Measurements from ENCODE around the gene OR10G6.
"Not testable (repeated sequence)": the region's sequence is repeated elsewhere in the genome, so short reads cannot be mapped to it uniquely, and the experiment has no call there.

OR10G6 gene, protein sequence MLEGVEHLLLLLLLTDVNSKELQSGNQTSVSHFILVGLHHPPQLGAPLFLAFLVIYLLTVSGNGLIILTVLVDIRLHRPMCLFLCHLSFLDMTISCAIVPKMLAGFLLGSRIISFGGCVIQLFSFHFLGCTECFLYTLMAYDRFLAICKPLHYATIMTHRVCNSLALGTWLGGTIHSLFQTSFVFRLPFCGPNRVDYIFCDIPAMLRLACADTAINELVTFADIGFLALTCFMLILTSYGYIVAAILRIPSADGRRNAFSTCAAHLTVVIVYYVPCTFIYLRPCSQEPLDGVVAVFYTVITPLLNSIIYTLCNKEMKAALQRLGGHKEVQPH

DNA sequence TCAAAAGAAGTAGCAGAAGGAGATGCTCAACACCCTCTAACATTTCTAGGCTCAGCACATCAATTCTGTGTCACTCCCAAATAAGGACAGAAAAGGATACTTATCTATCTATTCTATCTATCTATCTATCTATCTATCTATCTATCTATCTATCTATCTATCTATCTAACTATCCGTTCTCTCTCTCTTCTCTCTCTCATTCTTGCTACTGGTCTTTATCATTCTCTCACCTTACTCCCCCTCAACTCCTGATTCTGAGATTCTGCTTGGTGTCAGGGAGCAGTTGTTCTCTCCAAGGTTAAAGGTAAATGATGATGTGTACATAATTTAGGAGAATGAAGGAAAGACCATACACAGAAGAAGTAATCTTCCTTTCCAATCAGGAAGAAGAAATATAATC, at the start of gene OR10G6:
Gene OR10G6, minus strand, starts transcription at position 43 of the 400 bp plus-strand sequence. Its CDS starts 0 bp downstream, at position 43.
- no peak for DNase-seq (ENCODE audit: low spot score)

DNA sequence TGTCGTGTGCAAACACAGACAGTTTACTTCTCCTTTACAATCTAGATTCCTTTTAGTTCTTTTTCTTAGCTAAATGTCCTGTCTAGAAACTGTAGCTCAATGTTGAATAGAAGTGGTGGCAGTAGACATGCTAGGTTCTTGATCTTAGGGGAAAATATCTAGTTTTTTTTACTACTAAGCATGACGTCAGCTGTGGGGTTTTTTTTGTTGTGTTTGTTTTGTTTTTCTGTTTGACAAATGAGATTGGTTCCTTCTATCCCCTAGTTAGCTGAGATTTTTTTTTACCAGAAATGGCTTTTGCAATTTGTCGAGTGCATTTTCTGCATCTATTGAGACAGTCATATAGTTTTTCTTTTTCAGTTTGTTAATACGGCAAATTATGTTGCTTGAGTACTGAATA, 48.5 kb upstream of the OR10G6 start:
- DNase-seq (ENCODE audit: low spot score): no peak

DNA sequence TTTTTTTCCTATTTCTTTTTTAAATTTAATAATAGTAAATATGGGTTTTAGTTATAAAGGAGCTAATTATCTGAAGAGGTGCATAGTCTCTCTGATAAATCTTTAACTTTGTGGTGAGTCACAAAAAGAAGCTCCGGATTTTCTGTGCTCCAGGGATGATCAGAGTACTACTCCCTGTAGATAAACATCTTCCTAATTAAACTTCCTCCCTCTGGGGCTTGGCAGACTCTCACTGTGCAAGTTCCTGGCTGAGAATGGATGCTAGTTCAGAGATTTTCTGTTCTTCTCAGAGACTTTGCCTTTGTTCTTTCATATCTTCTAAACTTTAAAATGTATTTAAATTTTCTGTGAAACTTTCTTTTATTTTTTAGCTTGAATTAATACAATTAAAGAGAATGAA, 46.3 kb upstream of the OR10G6 start, which contains the start of gene OR10G7:
Gene OR10G7, minus strand, starts transcription at position 72 of the 400 bp plus-strand sequence. CDS start 2,324 bp downstream, outside the sequence.
- no peak for DNase-seq (ENCODE audit: low spot score)

DNA sequence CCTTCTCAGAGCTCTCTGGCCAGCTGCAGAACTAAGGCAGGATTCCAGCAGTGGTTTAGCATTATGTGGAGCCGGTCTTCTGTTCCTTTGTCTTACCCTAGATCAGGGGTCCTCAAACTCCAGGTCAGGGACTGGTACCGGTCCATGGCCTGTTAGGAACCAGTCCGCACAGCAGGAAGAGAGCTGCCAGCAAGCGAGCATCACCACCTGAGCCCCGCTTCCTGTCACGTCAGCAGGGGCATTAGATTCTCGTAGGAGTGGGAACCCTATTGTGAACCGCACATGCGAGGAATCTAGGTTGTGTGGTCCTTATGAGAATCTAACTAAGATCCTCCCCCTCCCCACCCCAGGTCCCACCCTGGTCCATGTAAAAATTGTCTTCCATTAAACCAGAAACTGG, 44.6 kb upstream of the OR10G6 start:
- no peak for DNase-seq (ENCODE audit: low spot score)

DNA sequence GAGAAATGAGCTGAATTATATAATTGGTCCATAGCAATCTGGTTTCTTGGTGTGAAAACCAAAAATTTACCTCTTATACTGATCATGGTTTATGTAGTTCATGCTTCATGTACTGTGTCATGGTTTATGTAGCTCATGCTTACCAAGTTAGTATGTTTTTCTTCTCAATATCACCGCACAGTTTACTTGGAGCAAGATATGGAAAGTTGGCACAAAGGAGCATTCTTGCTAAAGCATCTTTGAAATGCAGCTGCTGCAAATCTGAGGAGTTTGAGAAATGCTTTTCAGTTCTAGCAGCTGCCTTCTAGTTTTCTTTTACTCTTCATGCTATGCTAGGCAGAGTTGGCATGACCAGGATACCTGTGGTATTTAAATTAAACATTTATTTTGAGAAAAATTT, 41.7 kb upstream of the OR10G6 start:
- DNase-seq (ENCODE audit: low spot score): no peak

DNA sequence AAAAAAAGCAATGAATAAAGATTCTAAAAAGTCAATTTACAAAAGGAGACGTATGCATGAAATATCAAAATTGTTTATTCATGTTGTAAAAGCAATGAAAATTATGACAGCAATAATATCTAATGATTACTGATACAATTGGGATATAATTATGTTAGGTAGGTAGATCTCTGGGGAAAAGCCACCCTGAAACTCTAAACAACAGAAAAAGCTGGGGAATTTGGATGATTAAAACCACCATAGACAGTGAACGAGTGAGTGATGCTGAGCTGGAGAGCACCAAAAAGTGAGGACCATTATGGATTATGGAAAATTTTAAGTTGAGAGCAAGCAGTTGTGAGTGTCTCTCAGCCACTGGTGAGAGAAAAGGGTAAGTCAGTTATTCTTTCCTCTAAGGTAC, 31.5 kb upstream of the OR10G6 start, which contains the start of gene OR10G8:
Gene OR10G8, plus strand, starts transcription at position 301 of the 400 bp plus-strand sequence. CDS start 2,825 bp downstream, outside the sequence.
- no peak for DNase-seq (ENCODE audit: low spot score)

DNA sequence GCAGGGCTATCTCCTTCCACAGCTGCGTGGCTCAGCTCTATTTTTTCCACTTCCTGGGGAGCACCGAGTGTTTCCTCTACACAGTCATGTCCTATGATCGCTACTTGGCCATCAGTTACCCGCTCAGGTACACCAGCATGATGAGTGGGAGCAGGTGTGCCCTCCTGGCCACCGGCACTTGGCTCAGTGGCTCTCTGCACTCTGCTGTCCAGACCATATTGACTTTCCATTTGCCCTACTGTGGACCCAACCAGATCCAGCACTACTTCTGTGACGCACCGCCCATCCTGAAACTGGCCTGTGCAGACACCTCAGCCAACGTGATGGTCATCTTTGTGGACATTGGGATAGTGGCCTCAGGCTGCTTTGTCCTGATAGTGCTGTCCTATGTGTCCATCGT, 20.9 kb upstream of the OR10G6 start:
- not testable (repeated sequence) for DNase-seq (ENCODE audit: low spot score)

DNA sequence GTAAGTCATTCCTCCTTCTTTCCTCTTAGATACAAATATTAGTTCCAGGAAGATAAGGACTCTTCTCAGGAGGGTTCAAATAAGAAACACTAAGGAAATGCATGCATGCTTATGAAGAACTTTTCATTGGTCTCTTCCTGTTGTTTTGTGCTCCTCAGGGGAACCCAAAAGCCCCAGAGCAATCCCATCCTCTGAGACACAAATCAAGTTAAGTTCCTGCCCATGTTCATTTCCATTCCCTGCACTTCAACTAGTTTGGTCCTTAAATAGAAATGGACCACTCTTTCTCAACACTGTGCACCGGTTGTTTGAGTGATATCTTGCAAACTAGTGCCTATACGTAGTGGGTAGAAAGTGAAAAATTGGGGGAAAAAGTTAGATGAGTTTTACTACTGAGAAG, 17.7 kb upstream of the OR10G6 start, which contains the start of gene OR10G4:
Gene OR10G4, plus strand, starts transcription at position 301 of the 400 bp plus-strand sequence. CDS start 2,578 bp downstream, outside the sequence.
- no peak for DNase-seq (ENCODE audit: low spot score)

DNA sequence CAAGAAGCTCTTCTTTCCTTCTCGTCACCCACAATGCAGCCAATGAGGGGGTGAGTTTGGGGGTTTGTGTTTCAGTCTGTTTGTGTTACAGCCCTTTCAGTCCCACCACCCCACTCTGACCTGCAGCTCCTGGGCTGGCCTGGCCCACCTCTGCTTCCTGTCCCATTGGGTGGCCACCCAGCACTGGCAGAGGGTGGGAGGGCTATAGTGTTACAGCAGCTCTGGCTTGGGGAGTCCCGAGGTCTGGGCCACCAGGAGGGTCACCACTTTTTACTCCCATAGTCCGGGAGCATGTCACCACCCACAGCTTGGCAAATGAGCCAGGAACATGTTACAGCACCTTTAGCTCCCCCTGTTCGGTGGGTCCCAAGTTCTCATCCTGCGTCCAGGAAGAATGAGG, 15.7 kb downstream of the OR10G6 start:
- no peak for DNase-seq (ENCODE audit: low spot score)

DNA sequence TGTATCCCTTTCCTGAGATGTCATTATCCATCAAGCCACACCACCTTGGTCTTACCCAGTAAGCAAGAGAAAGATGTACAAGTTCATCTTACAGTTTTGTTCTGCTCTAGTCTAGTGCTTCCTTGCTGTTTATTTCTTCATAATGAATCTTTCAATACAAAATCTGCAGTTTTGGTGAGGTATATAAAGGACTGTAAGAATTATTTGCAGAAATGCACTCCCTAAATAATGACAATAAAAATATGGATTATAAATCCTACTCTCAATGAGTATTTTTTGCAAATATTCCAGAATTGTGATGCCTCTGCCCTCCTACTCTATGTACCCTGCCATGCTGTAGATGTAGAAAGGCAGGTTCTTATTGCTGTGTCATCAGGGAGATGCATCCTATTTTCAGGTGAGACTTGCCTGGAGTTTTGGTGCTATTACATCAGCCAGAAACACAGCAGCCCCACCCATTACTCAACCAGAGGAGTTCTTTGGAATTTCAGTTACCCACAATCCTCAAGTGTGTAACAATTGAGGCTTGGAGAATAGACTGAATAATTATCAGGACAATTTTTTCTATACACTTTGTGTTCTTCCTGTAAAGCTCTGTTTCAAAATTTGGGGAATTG, 17.1 kb downstream of the OR10G6 start, which contains the start of gene OR10S1:
Gene OR10S1, minus strand, starts transcription at position 51 of the 617 bp plus-strand sequence. CDS start 117 bp downstream, outside the sequence.
- DNase-seq (ENCODE audit: low spot score): no peak

DNA sequence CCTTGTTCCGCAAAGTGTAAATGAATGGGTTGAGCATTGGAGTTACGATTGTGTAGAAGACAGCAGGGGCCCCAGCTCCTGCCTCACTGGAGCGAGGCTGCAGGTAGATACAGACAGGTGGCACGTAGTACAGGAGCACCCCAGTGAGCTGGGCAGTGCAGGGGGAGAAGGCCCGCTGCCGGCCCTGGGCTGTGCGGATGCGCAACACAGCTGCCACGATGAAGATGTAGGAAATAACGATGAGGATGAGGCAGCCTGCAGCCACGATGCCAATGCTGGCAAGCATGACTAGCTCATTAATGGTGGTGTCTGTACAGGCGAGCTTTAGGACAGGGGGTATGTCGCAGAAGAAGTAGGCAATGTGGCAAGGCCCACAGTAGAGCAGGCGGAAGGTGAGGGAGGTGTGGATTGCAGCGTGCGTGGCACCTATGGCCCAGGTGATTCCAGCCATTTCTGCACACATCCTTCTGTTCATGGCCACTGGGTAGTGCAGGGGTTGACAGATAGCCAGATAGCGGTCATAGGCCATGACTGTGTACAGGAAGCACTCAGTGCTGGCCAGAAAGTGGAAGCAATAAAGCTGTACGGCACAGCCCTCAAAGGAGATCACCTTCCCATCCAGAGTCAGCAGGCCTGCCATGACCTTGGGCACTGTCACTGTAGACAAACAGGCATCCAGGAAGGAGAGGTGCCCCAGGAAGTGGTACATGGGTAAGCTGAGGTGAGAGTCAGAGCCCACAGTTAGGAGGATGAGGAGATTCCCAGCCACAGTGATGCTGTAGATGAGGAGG, 18.0 kb downstream of the OR10G6 start:
- no peak for DNase-seq (ENCODE audit: low spot score)

DNA sequence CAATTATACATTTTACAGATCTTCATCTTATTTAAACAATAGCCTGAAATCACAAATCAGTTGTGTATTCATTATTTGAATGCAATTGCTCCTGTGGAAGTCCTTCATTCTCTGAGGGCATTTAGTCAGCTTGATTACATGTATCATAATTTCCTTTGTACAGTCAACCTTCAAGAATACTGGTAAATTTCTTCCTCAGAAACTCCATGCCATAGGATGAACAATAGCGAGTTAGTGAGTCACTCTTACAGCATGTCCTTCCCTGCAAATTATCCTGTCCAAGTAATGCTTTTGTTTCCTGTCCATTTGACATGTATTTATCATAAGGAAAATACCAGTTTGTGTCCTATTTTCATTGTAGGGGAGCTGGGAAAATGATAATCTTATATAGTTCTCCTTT, 21.1 kb downstream of the OR10G6 start:
- DNase-seq (ENCODE audit: low spot score): no peak

DNA sequence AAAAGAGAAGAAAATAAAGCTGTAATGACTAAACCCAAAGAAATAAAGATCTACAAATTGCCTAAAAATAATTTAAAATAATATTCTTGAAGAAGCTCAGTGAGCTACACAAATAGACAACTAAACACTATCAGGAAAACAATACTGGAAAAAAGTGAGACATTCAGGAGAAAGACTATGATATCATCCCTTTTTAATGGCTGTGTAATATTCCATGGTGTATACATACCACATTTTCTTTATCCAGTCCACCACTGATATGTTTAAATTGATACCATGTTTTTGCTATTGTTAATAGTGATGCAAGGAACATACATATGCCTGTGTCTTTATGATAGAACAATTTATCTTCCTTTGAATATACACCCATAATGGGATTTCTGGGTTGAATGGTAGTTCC, 38.2 kb downstream of the OR10G6 start:
- no peak for DNase-seq (ENCODE audit: low spot score)

DNA sequence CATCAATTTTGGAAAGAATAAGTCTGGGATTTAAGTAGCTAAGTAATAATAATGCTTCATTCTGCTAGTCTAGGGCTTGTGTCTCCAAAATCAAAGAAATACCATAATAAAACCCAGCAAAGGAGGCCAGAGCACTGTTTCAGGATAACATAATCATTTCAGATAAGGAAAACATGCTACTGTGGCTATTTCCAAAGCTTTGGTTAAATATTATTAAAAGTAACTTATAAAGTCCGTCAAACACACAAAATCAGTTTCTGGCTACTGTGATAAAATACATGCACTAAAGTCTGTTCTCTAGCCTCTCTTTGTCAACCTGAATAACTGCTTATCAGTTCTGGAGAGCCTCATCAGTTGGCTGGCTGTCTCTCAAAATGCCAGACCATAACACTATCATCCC, 49.8 kb downstream of the OR10G6 start:
- no peak for DNase-seq (ENCODE audit: low spot score)
